IPS DF 6.9 (cell line): Measurements from ENCODE around the gene CSRNP3.

Experiments
- DNase-seq: peaks from one replicate; pipeline ENCODE4 v3.0.0-alpha.2; 2013; ENCODE audit warnings: low read depth, low spot score
- H3K27ac ChIP-seq: one replicate; pipeline ENCODE4 v1.5.1; 2013; ENCODE audit warnings: low read length, control low read depth
- H3K27me3 ChIP-seq: 2 replicates; pipeline ENCODE4 v1.6.1; 2013; ENCODE audit warnings: mild to moderate bottlenecking, low read length; ENCODE audit not compliant: control insufficient read depth, insufficient read depth
- H3K36me3 ChIP-seq: 2 replicates; pipeline ENCODE4 v1.6.1; 2013; ENCODE audit warnings: low read length; ENCODE audit not compliant: control insufficient read depth, insufficient read depth
- H3K4me1 ChIP-seq: 2 replicates; pipeline ENCODE4 v1.6.1; 2013; ENCODE audit warnings: low read length; ENCODE audit not compliant: control insufficient read depth, insufficient read depth
- H3K4me3 ChIP-seq: 2 replicates; pipeline ENCODE4 v1.5.1; 2013; ENCODE audit warnings: mild to moderate bottlenecking, low read length
- H3K9me3 ChIP-seq: 2 replicates; pipeline ENCODE4 v1.6.1; 2013; ENCODE audit warnings: low read length, inconsistent platforms; ENCODE audit not compliant: control insufficient read depth, insufficient read depth
- WGBS: extraction: QIAGEN DNeasy Blood & Tissue Kit; methylation state at CpG from one replicate; pipeline ENCODE4 v1.1.7; 2013; ENCODE audit warnings: mixed read lengths, missing lambda C conversion rate; ENCODE audit not compliant: insufficient read length, insufficient coverage; 5-methylcytosine and 5-hydroxymethylcytosine counted together

The CSRNP3 gene

GRCh38 chr2:165535471-165535870 is 66.0 kb downstream of the CSRNP3 start:
- no peak for DNase-seq
- H3K9me3 ChIP-seq, result no peaks in the 10 kb centered on the region
- H3K27ac ChIP-seq, result no peak overlapping the region
- no CpG with 5 or more reads among the region's 2 CpGs for WGBS
- no peaks in the 10 kb centered on the region for H3K27me3 ChIP-seq
- no peaks in the 10 kb centered on the region for H3K4me1 ChIP-seq
- no peak overlapping the region for H3K4me3 ChIP-seq
- no peaks in the 10 kb centered on the region for H3K36me3 ChIP-seq

GRCh38 chr2:165536851-165537499 is 67.5 kb downstream of the CSRNP3 start:
- H3K9me3 ChIP-seq, result no peaks in the 10 kb centered on the region
- WGBS, result no CpG with 5 or more reads among the region's 3 CpGs
- H3K4me3 ChIP-seq, result no peak overlapping the region
- no peak overlapping the region for H3K27ac ChIP-seq
- H3K36me3 ChIP-seq, result no peaks in the 10 kb centered on the region
- DNase-seq, result no peak
- H3K27me3 ChIP-seq, result no peaks in the 10 kb centered on the region
- H3K4me1 ChIP-seq, result no peaks in the 10 kb centered on the region

- Histone ChIP-seq H3K27ac (no peak overlapping the region), H3K9me3 (no peaks in the 10 kb centered on the region), H3K27me3 (no peaks in the 10 kb centered on the region), H3K4me3 (no peak overlapping the region), H3K4me1 (no peaks in the 10 kb centered on the region), H3K36me3 (no peaks in the 10 kb centered on the region)
- DNase-seq, result no peak
Measured at GRCh38 chr2:165539985-165540384, 70.5 kb downstream of the CSRNP3 start.

GRCh38 chr2:165544897-165545296 is 75.4 kb downstream of the CSRNP3 start:
- no peak overlapping the region for H3K27ac ChIP-seq
- H3K27me3 ChIP-seq, result no peaks in the 10 kb centered on the region
- WGBS, result no CpG with 5 or more reads among the region's 2 CpGs
- DNase-seq, result no peak
- H3K4me3 ChIP-seq, result no peak overlapping the region
- H3K9me3 ChIP-seq, result no peaks in the 10 kb centered on the region
- no peaks in the 10 kb centered on the region for H3K36me3 ChIP-seq
- no peaks in the 10 kb centered on the region; the same call in 1 of the 2 replicates for H3K4me1 ChIP-seq

GRCh38 chr2:165547900-165548299 is 78.4 kb downstream of the CSRNP3 start:
- H3K4me1 ChIP-seq, result no peaks in the 10 kb centered on the region; the same call in 1 of the 2 replicates
- H3K36me3 ChIP-seq, result no peaks in the 10 kb centered on the region
- no peak overlapping the region for H3K4me3 ChIP-seq
- H3K9me3 ChIP-seq, result no peaks in the 10 kb centered on the region
- no peak for DNase-seq
- no peaks in the 10 kb centered on the region for H3K27me3 ChIP-seq
- no peak overlapping the region for H3K27ac ChIP-seq

- Histone ChIP-seq H3K9me3 (no peaks in the 10 kb centered on the region), H3K36me3 (no peaks in the 10 kb centered on the region), H3K4me1 (no peaks in the 10 kb centered on the region; the same call in 1 of the 2 replicates), H3K4me3 (no peak overlapping the region), H3K27ac (no peak overlapping the region), H3K27me3 (no peaks in the 10 kb centered on the region)
- no CpG with 5 or more reads among the region's 1 CpG for WGBS
- no peak for DNase-seq
Measured at GRCh38 chr2:165549619-165550018, 80.1 kb downstream of the CSRNP3 start.

GRCh38 chr2:165558832-165559231 is 89.3 kb downstream of the CSRNP3 start:
- no peaks in the 10 kb centered on the region for H3K4me1 ChIP-seq
- H3K9me3 ChIP-seq, result no peaks in the 10 kb centered on the region
- DNase-seq, result no peak
- H3K27ac ChIP-seq, result no peak overlapping the region
- H3K36me3 ChIP-seq, result no peaks in the 10 kb centered on the region
- no CpG with 5 or more reads among the region's 2 CpGs for WGBS
- H3K4me3 ChIP-seq, result no peak overlapping the region
- no peaks in the 10 kb centered on the region for H3K27me3 ChIP-seq

- Histone ChIP-seq H3K27ac (no peak overlapping the region), H3K4me3 (no peak overlapping the region), H3K4me1 (no peaks in the 10 kb centered on the region), H3K36me3 (no peaks in the 10 kb centered on the region), H3K27me3 (no peaks in the 10 kb centered on the region), H3K9me3 (no peaks in the 10 kb centered on the region)
- no peak for DNase-seq
- WGBS, result no CpG with 5 or more reads among the region's 4 CpGs
Measured at GRCh38 chr2:165560377-165560988, 91.0 kb downstream of the CSRNP3 start.

- Histone ChIP-seq H3K9me3 (no peaks in the 10 kb centered on the region), H3K4me1 (no peaks in the 10 kb centered on the region), H3K4me3 (no peak overlapping the region), H3K27me3 (no peaks in the 10 kb centered on the region), H3K27ac (no peak overlapping the region), H3K36me3 (no peaks in the 10 kb centered on the region)
- no CpG with 5 or more reads among the region's 1 CpG for WGBS
- DNase-seq, result no peak
Measured at GRCh38 chr2:165561516-165561915, 92.0 kb downstream of the CSRNP3 start.

- Histone ChIP-seq H3K4me3 (no peak overlapping the region), H3K36me3 (no peaks in the 10 kb centered on the region), H3K27me3 (no peaks in the 10 kb centered on the region), H3K27ac (no peak overlapping the region), H3K4me1 (no peaks in the 10 kb centered on the region), H3K9me3 (no peaks in the 10 kb centered on the region)
- DNase-seq, result no peak
Measured at GRCh38 chr2:165562233-165562632, 92.7 kb downstream of the CSRNP3 start.
